Suppressor macrophage treated with lipopolysaccharide for 1 hour (primary cell): Measurements from ENCODE around the gene SNAP29.
"Not testable (repeated sequence)": the region's sequence is repeated elsewhere in the genome, so short reads cannot be mapped to it uniquely, and the experiment has no call there.

Experiments used
- DNase-seq, 3 donors: peaks; one replicate each; pipeline ENCODE4 v3.0.0-alpha.2; 2020 to 2022

The SNAP29 gene

GRCh38 chr22:20935049-20935448 lies 76.2 kb downstream of the SNAP29 start:
- not testable (repeated sequence) for DNase-seq

GRCh38 chr22:20935780-20936539 lies 77.2 kb downstream of the SNAP29 start:
- DNase-seq: not testable (repeated sequence)

DNA sequence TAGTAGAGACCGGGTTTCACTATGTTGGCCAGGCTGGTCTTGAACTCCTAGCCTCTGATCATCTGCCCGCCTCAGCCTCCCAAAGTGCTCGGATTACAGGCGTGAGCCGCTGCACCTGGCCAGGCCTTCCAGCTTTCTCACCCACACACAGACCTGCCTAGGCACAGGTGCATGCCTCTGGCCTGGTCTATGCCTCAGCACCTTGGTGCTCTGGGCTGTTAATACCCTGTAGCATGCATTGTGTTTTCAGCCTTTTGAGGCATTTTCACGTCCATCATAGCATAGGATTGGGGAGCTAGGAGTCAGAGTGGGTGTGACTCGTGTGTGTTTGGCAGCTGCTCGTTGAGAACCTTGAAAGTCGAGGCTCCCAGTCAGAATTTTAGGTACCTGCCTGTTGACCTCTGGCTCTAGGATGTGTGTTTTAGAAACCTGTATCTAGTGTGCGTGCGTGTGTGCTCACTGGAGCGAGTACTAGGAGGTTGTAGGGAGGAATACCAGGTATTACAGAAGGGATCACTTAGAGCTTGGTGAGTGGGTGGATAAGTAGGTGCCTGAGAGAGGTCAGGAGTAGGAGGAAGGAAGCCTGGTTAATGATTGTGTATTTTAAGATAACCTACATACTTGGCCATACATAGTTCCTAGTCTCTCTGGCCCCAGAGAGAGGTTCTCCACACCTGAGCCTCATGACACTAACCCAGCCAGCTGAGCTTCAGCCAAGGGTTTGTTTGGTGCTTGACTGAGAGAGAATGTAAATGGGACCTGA lies 78.4 kb downstream of the SNAP29 start:
- DNase-seq: no peak

DNA sequence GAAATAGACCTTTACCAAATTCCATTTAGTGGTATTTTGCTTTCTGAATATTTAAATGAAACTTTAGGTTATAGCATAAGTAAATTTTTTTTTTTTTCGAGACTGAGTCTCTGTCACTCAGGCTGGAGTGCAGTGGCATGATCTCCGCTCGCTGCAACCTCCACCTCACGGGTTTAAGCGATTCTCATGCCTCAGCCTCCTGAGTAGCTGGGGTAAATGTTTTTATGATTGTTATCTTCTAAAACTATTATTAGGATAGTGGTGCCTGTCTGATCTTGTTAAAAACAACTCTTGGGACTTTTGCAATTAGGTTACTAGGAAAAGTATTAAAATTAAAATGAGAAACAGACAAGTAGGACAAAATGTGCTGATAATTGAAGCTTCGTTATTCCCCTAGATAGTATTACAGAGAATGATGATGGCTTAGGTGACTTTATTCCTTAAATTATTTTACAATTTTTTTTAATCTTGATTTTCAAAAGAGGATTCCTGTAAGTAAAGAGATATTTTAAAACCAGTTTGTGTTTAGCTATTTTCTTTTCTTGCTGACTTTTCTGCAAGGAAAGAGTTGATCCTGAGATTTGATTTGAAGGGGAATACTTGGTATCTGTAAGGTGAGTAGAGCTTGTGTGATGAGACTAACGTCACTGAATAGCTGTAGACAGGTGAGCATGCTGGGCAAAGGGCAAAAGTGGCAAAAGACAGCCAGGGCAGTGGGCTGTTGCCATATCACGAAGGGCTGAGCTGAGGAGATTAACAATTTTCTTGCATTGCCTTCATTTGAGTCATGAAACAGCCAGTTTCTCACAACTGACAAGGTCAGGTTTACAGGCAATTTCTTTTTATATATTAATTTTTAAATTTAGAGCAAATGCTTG lies 79.2 kb downstream of the SNAP29 start:
- no peak for DNase-seq

GRCh38 chr22:20939457-20940185 lies 80.8 kb downstream of the SNAP29 start:
- DNase-seq: not testable (repeated sequence)

- no peak for DNase-seq
Measured at GRCh38 chr22:20940186-20940651, 81.4 kb downstream of the SNAP29 start.
